ENCODE results near the gene ESAM. TPM values are rescaled to one million over a fixed set of nuclear protein-coding genes. Genes with fewer than 3 reads are reported as not detected.

ESAM gene
- total RNA-seq, 2 donors from 2014 or later: 0.31 to 0.68 TPM

- no peaks in the 10 kb centered on the region for H3K9me3 ChIP-seq (ENCODE audit: control insufficient read depth, low read length)
- H3K9me3 Mint-ChIP-seq: no peaks in the 10 kb centered on the region
- H3K4me1 Mint-ChIP-seq: peaks cover 80% of the 10 kb centered on the region
- no peak overlapping the region for H3K4me3 ChIP-seq (ENCODE audit: low read length)
- H3K4me3 Mint-ChIP-seq: peak overlapping the region; percentile 7
- H3K9ac ChIP-seq (ENCODE audit: extremely low read depth, low read length, poor library complexity, severe bottlenecking): no peak overlapping the region
- peaks cover 56% of the 10 kb centered on the region for H3K27me3 ChIP-seq (ENCODE audit: control insufficient read depth, insufficient read depth, low read length, poor library complexity, severe bottlenecking)
- no peak overlapping the region for H3K27ac ChIP-seq (ENCODE audit: low read depth, low read length)
- H3K36me3 Mint-ChIP-seq (ENCODE audit: low read depth): no peaks in the 10 kb centered on the region
- H3K27me3 Mint-ChIP-seq (ENCODE audit: insufficient read depth): peaks cover 69% of the 10 kb centered on the region
- H3K4me1 ChIP-seq (ENCODE audit: control insufficient read depth, insufficient read depth, low read length): peaks cover 27% of the 10 kb centered on the region
- no peaks in the 10 kb centered on the region for H3K36me3 ChIP-seq (ENCODE audit: control insufficient read depth, insufficient read depth, low read length)
- no peak overlapping the region for H3K27ac Mint-ChIP-seq
- TF ChIP-seq CTCF (conservative IDR thresholded peaks at IDR 0.05): no peak
- WGBS, 2 experiments (ENCODE audit: insufficient coverage in 1 of 2, insufficient read length in 1 of 2): 68 to 81% methylated on average over 3 to 6 of the region's 6 CpGs
- no peak for DNase-seq
Observed at GRCh38 chr11:124722176-124722575, 39.9 kb downstream of the ESAM start.

GRCh38 chr11:124719534-124719933 lies 42.6 kb downstream of the ESAM start:
- Mint-ChIP-seq H3K36me3 (ENCODE audit: low read depth) (no peaks in the 10 kb centered on the region), H3K4me1 (peaks cover 64% of the 10 kb centered on the region), H3K4me3 (no peak overlapping the region), H3K27me3 (ENCODE audit: insufficient read depth) (peaks cover 88% of the 10 kb centered on the region), H3K9me3 (no peaks in the 10 kb centered on the region), H3K27ac (no peak overlapping the region)
- TF ChIP-seq CTCF (conservative IDR thresholded peaks at IDR 0.05): no peak
- Histone ChIP-seq H3K9ac (ENCODE audit: extremely low read depth, low read length, poor library complexity, severe bottlenecking) (no peak overlapping the region), H3K4me1 (ENCODE audit: control insufficient read depth, insufficient read depth, low read length) (peaks cover 19% of the 10 kb centered on the region), H3K9me3 (ENCODE audit: control insufficient read depth, low read length) (no peaks in the 10 kb centered on the region), H3K27ac (ENCODE audit: low read depth, low read length) (no peak overlapping the region), H3K4me3 (ENCODE audit: low read length) (no peak overlapping the region), H3K27me3 (ENCODE audit: control insufficient read depth, insufficient read depth, low read length, poor library complexity, severe bottlenecking) (peaks cover 78% of the 10 kb centered on the region), H3K36me3 (ENCODE audit: control insufficient read depth, insufficient read depth, low read length) (no peaks in the 10 kb centered on the region)
- 40 to 53% methylated on average over 2 of the region's 2 CpGs for WGBS, 2 experiments (ENCODE audit: insufficient coverage in 1 of 2, insufficient read length in 1 of 2)
- DNase-seq: no peak

- no peaks in the 10 kb centered on the region for H3K36me3 Mint-ChIP-seq (ENCODE audit: low read depth)
- H3K9me3 Mint-ChIP-seq: no peaks in the 10 kb centered on the region
- Histone ChIP-seq H3K9me3 (ENCODE audit: control insufficient read depth, low read length) (no peaks in the 10 kb centered on the region), H3K9ac (ENCODE audit: extremely low read depth, low read length, poor library complexity, severe bottlenecking) (no peak overlapping the region), H3K27me3 (ENCODE audit: control insufficient read depth, insufficient read depth, low read length, poor library complexity, severe bottlenecking) (peaks cover 78% of the 10 kb centered on the region), H3K4me1 (ENCODE audit: control insufficient read depth, insufficient read depth, low read length) (peaks cover 17% of the 10 kb centered on the region), H3K4me3 (ENCODE audit: low read length) (peak overlapping the region; percentile 72), H3K27ac (ENCODE audit: low read depth, low read length) (no peak overlapping the region), H3K36me3 (ENCODE audit: control insufficient read depth, insufficient read depth, low read length) (no peaks in the 10 kb centered on the region)
- no peak overlapping the region for H3K27ac Mint-ChIP-seq
- no peak for TF ChIP-seq CTCF (conservative IDR thresholded peaks at IDR 0.05)
- 46 to 52% methylated on average over 5 to 14 of the region's 14 CpGs for WGBS, 2 experiments (ENCODE audit: insufficient coverage in 1 of 2, insufficient read length in 1 of 2)
- peaks cover 87% of the 10 kb centered on the region for H3K27me3 Mint-ChIP-seq (ENCODE audit: insufficient read depth)
- H3K4me1 Mint-ChIP-seq: peaks cover 56% of the 10 kb centered on the region
- DNase-seq: no peak
- peak overlapping the region; percentile 51 for H3K4me3 Mint-ChIP-seq
Observed at GRCh38 chr11:124718801-124719200, 43.3 kb downstream of the ESAM start.
